GM18951 (cell line): ENCODE measurements around the gene PYM1.

Experiments used
- POLR2A ChIP-seq: IDR thresholded peaks from 4 replicates; pipeline ENCODE4 v1.6.1; 2011; ENCODE audit warnings: mild to moderate bottlenecking; ENCODE audit not compliant: insufficient read length, insufficient read depth; ENCODE audit errors: extremely low read depth
- in situ Hi-C: fragments of 300-500 bp; cut with MboI; formaldehyde crosslinking; loops from one replicate; pipeline ENCODE4 v1.12.0; 2022; ENCODE audit warnings: low sequenced_read_pairs, mixed read lengths, inconsistent platforms; ENCODE audit not compliant: unreplicated experiment

Gene PYM1

GRCh38 chr12:55861871-55862270 is 65.8 kb downstream of the PYM1 start:
- no peak for TF ChIP-seq POLR2A
- in situ Hi-C loops = no loop called here

GRCh38 chr12:55861396-55861795 is 66.3 kb downstream of the PYM1 start:
- in situ Hi-C loops = no loop called here
- TF ChIP-seq POLR2A = no peak

GRCh38 chr12:55852740-55853139 is 75.0 kb downstream of the PYM1 start:
- in situ Hi-C loops = no loop called here
- no peak for TF ChIP-seq POLR2A
